NB4 (cell line): Measurements from ENCODE around the gene VASN.

ENCODE experiments used
- DNase-seq: peaks from one replicate; pipeline ENCODE4 v3.0.0; 2010; ENCODE audit warnings: low read depth
- H3K4me3 ChIP-seq: one replicate; pipeline ENCODE4 v1.5.1; 2011; ENCODE audit warnings: mild to moderate bottlenecking, low read depth, low read length, moderate library complexity
- MYC ChIP-seq: IDR thresholded peaks from 2 replicates; pipeline ENCODE4 v1.6.1; 2011; ENCODE audit warnings: low read depth, low read length
- POLR2A ChIP-seq: IDR thresholded peaks from 2 replicates; pipeline ENCODE4 v1.6.1; 2011; ENCODE audit warnings: mild to moderate bottlenecking; ENCODE audit not compliant: insufficient read length; ENCODE audit errors: extremely low read depth
- TF ChIP-seq, protein P1 (sequence below): IDR thresholded peaks from one replicate; pipeline ENCODE4 v1.5.1; 2012; ENCODE audit warnings: low read depth, low read length
- TF ChIP-seq, protein P2 (sequence below): IDR thresholded peaks from 2 replicates; pipeline ENCODE4 v1.6.1; 2011; ENCODE audit warnings: low read depth, low read length

VASN gene

DNA sequence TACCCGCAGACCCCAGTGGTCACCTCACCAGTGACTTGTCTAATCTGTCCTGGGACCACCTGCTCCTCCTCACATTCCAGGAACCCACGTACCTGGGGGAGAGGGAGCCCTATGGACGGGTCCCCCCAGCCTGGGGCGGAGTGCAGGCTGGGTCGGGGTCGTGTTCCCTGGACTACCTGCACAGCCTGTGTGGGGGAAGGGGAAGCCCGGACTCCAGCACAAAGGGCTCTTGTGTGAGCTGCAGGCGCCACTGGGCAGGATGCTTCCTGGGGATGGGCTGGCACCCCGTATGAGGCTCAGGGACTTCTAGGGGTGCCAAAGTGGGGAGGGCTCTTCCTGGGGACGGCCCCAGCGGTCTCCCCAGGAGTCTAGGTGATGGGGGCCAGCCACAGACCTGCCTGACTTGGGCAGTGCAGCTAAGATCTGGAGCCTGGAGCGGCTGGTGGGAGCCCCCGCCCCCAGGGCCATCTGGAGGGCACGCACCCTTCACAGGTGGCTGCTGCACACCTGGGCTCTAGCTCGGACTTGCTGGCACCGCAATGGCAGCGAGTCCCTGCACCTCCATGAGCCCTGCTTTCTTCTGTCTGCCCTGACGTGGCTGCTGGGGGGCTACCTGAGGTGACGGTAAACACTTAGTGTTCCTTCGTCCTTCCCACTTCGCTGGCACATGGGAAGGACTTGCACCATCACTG lies 7.5 kb downstream of the VASN start:
- TF ChIP-seq, protein P1, sequence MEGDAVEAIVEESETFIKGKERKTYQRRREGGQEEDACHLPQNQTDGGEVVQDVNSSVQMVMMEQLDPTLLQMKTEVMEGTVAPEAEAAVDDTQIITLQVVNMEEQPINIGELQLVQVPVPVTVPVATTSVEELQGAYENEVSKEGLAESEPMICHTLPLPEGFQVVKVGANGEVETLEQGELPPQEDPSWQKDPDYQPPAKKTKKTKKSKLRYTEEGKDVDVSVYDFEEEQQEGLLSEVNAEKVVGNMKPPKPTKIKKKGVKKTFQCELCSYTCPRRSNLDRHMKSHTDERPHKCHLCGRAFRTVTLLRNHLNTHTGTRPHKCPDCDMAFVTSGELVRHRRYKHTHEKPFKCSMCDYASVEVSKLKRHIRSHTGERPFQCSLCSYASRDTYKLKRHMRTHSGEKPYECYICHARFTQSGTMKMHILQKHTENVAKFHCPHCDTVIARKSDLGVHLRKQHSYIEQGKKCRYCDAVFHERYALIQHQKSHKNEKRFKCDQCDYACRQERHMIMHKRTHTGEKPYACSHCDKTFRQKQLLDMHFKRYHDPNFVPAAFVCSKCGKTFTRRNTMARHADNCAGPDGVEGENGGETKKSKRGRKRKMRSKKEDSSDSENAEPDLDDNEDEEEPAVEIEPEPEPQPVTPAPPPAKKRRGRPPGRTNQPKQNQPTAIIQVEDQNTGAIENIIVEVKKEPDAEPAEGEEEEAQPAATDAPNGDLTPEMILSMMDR, result no peak
- TF ChIP-seq, protein P2, sequence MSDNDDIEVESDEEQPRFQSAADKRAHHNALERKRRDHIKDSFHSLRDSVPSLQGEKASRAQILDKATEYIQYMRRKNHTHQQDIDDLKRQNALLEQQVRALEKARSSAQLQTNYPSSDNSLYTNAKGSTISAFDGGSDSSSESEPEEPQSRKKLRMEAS, result no peak
- no peak for TF ChIP-seq POLR2A
- TF ChIP-seq MYC, result no peak
- H3K4me3 ChIP-seq, result no peak overlapping the region
- no peak for DNase-seq

DNA sequence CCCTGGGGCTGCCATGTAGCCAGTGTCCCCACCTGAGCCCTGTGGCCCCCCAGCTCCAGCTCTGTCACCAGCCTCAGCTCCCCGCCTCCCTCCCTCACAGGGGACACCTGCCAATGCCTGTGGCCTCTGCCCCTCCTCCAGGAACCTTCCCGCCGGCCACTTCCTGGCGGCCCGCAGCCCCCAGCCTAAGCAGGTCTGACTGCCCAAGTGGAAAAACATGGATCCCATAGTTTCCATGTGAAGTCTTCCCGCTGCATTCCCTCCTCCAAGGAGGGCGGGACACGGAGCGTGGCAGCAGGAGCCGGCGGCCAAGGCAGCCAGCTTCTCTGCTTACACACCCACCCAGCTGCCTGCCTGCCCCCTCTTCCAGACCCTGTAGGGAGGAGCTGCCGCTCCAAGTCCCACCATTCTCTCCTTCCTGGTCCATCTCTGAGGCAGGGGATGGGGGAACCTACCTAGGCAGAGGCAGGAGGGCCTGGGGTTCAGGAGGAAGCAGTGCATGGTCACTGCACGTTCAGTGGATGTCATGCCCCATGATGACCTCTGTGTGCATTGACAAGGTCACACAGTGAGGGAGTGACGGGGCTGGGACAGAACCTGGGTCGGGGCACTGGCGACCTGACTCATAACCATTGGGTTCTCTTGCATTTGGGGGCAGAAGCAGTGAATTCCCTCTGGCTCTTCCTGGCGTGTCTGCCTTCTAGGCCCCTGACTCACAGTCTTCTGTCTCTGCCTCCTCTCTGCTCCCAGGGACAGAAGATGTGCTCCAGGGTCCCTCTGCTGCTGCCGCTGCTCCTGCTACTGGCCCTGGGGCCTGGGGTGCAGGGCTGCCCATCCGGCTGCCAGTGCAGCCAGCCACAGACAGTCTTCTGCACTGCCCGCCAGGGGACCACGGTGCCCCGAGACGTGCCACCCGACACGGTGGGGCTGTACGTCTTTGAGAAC lies 8.7 kb downstream of the VASN start:
- H3K4me3 ChIP-seq, result no peak overlapping the region
- TF ChIP-seq, protein P1, result no peak
- TF ChIP-seq, protein P2, result no peak
- TF ChIP-seq MYC (no peak), POLR2A (no peak)
- no peak for DNase-seq

DNA sequence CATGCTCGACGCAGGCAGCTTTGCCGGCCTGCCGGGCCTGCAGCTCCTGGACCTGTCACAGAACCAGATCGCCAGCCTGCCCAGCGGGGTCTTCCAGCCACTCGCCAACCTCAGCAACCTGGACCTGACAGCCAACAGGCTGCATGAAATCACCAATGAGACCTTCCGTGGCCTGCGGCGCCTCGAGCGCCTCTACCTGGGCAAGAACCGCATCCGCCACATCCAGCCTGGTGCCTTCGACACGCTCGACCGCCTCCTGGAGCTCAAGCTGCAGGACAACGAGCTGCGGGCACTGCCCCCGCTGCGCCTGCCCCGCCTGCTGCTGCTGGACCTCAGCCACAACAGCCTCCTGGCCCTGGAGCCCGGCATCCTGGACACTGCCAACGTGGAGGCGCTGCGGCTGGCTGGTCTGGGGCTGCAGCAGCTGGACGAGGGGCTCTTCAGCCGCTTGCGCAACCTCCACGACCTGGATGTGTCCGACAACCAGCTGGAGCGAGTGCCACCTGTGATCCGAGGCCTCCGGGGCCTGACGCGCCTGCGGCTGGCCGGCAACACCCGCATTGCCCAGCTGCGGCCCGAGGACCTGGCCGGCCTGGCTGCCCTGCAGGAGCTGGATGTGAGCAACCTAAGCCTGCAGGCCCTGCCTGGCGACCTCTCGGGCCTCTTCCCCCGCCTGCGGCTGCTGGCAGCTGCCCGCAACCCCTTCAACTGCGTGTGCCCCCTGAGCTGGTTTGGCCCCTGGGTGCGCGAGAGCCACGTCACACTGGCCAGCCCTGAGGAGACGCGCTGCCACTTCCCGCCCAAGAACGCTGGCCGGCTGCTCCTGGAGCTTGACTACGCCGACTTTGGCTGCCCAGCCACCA lies 9.7 kb downstream of the VASN start:
- DNase-seq, result no peak
- no peak for TF ChIP-seq MYC
- TF ChIP-seq, protein P1, result no peak
- no peak for TF ChIP-seq POLR2A
- TF ChIP-seq, protein P2, result no peak
- no peak overlapping the region for H3K4me3 ChIP-seq

DNA sequence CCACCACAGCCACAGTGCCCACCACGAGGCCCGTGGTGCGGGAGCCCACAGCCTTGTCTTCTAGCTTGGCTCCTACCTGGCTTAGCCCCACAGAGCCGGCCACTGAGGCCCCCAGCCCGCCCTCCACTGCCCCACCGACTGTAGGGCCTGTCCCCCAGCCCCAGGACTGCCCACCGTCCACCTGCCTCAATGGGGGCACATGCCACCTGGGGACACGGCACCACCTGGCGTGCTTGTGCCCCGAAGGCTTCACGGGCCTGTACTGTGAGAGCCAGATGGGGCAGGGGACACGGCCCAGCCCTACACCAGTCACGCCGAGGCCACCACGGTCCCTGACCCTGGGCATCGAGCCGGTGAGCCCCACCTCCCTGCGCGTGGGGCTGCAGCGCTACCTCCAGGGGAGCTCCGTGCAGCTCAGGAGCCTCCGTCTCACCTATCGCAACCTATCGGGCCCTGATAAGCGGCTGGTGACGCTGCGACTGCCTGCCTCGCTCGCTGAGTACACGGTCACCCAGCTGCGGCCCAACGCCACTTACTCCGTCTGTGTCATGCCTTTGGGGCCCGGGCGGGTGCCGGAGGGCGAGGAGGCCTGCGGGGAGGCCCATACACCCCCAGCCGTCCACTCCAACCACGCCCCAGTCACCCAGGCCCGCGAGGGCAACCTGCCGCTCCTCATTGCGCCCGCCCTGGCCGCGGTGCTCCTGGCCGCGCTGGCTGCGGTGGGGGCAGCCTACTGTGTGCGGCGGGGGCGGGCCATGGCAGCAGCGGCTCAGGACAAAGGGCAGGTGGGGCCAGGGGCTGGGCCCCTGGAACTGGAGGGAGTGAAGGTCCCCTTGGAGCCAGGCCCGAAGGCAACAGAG lies 10.5 kb downstream of the VASN start:
- no peak for TF ChIP-seq POLR2A
- no peak for TF ChIP-seq MYC
- H3K4me3 ChIP-seq, result no peak overlapping the region
- no peak for DNase-seq

DNA sequence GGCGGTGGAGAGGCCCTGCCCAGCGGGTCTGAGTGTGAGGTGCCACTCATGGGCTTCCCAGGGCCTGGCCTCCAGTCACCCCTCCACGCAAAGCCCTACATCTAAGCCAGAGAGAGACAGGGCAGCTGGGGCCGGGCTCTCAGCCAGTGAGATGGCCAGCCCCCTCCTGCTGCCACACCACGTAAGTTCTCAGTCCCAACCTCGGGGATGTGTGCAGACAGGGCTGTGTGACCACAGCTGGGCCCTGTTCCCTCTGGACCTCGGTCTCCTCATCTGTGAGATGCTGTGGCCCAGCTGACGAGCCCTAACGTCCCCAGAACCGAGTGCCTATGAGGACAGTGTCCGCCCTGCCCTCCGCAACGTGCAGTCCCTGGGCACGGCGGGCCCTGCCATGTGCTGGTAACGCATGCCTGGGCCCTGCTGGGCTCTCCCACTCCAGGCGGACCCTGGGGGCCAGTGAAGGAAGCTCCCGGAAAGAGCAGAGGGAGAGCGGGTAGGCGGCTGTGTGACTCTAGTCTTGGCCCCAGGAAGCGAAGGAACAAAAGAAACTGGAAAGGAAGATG lies 11.2 kb downstream of the VASN start:
- no peak overlapping the region for H3K4me3 ChIP-seq
- no peak for DNase-seq
- TF ChIP-seq, protein P2, result no peak
- no peak for TF ChIP-seq POLR2A
- TF ChIP-seq MYC, result no peak
- TF ChIP-seq, protein P1, result no peak
